Stimulated activated CD4-positive, alpha-beta T cell treated with anti-CD3 and anti-CD28 coated beads, TNF-alpha, amount 100 ng/mL, for 48 hours (primary cell): Measurements from ENCODE around the gene PALM.
"Not testable (repeated sequence)": the region's sequence is repeated elsewhere in the genome, so short reads cannot be mapped to it uniquely, and the experiment has no call there.

Experiments used
- DNase-seq, 3 donors: peaks; one replicate each; pipeline ENCODE4 v3.0.0-alpha.2; 2020; ENCODE audit warnings: low read depth in 3 of 3

The PALM gene

GRCh38 chr19:704447-704741 is 4.3 kb upstream of the PALM start:
- DNase-seq: no peak

GRCh38 chr19:709196-709964 is 645 bp downstream of the PALM start:
- DNase-seq: no peak

- DNase-seq: no peak
Observed at GRCh38 chr19:709965-710571, 1.3 kb downstream of the PALM start.

- no peak for DNase-seq
Observed at GRCh38 chr19:710767-711166, 2.0 kb downstream of the PALM start.

- no peak for DNase-seq
Observed at GRCh38 chr19:711254-711653, 2.5 kb downstream of the PALM start.

GRCh38 chr19:715347-715746 is 6.6 kb downstream of the PALM start:
- DNase-seq: no peak

GRCh38 chr19:718251-718951 is 9.7 kb downstream of the PALM start:
- no peak for DNase-seq

- DNase-seq: no peak
Observed at GRCh38 chr19:718991-719512, 10.3 kb downstream of the PALM start.

GRCh38 chr19:719636-720344 is 11.1 kb downstream of the PALM start:
- DNase-seq: no peak

GRCh38 chr19:720345-721160 is 11.8 kb downstream of the PALM start:
- no peak for DNase-seq

GRCh38 chr19:722553-723101 is 13.9 kb downstream of the PALM start:
- DNase-seq: no peak

- DNase-seq: no peak
Observed at GRCh38 chr19:723247-723646, 14.5 kb downstream of the PALM start.

- no peak for DNase-seq
Observed at GRCh38 chr19:723714-724113, 15.0 kb downstream of the PALM start.

- DNase-seq: no peak
Observed at GRCh38 chr19:725461-726089, 16.8 kb downstream of the PALM start.

- no peak for DNase-seq
Observed at GRCh38 chr19:726993-727956, 18.5 kb downstream of the PALM start.

GRCh38 chr19:728011-728410 is 19.3 kb downstream of the PALM start:
- DNase-seq: no peak

GRCh38 chr19:729564-729963 is 20.8 kb downstream of the PALM start:
- DNase-seq: not testable (repeated sequence)

GRCh38 chr19:729965-730668 is 21.4 kb downstream of the PALM start:
- no peak for DNase-seq

- DNase-seq: no peak
Observed at GRCh38 chr19:731000-731399, 22.3 kb downstream of the PALM start.
